NCI-H524 treated with DMSO at 0.1 percent for 48 hours (cell line): ENCODE data around the gene SAMD1.
"Not testable (repeated sequence)": the region's sequence is repeated elsewhere in the genome, so short reads cannot be mapped to it uniquely, and the experiment has no call there.

Experiments
- DNase-seq: peaks from one replicate; lab custom pipeline; 2025; lab: John Stamatoyannopoulos, UW

The SAMD1 gene

DNA sequence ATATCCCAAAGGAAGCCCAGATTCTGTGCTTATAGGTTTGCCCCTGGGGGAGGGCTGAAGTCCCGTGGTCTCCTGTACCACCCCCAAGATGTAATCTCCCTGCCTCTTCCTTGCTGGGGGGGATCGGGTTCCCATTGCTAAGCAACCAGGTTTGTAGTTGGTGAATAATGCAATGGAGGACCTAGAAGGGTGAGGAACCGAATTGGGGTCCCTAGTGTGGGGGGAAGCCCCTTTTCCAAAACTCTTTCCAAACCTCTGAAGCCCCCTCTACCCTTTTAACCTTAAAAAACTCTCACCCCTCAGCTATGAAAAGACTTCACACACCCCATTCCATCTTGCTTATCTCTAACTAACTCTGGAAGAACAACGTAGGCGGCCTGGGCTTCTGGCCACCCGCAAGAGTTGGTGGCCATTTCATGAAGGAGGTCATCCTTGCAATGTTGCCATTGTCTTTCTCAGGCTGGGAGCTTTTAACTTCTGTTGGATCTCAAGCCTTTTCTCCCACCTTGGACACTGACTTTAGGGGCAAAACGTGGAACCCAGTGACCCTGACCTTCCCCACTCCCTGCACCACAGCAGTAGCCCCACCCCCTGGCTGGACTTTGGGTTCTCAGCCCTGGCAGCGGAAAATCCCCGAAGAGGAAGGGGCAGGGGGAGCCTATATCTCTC, 29.3 kb downstream of the SAMD1 start:
- DNase-seq: no peak

- DNase-seq: no peak
These were observed 30.8 kb downstream of the SAMD1 start for GRCh38 chr19:14059652-14060155.

- DNase-seq: no peak
These were observed 31.5 kb downstream of the SAMD1 start for GRCh38 chr19:14059093-14059480.

DNA sequence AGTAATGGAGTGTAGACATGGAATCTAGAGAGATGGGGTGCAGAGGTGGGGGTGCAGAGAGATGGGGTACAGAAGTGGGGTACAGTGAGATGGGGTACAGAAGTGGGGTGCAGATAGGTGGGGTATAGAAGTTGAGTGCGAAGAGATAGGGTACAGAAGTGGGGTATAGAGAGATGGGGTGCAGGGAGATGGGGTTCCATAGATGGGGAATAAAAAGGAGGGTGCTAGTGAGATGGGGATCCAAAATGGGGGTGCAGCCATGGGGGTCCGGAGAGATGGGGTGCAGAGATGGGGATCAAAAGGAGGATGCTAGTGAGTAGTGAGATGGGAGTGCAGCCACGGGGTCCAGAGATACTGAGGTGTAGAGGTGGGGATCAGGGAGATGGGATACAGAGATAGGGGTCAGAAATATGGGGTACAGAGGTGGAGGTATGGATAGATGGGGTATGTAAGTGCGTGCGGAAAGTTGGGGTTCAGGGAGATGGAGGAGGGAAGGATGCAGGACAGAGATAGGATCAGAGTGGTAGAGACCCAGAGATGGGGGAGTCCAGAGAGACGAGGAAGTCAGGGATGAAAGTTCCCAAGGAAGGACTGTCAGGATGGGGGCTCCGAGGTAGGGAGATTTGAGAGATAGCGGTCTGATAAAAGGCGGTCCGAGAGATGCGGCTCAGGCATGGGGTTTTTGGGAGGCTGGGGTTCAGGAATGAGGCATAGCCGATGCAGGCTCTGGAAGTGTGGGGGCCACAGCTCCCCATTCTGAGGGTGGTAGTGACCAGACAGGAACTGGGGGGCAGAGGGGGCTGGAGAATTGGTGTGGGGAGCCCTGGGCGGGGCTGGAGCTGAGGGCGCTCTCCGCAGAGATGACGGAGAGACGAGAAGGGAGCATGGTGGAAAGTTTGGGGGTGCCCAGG, 32.1 kb downstream of the SAMD1 start:
- DNase-seq: no peak

- DNase-seq: no peak
These were observed 33.7 kb downstream of the SAMD1 start for GRCh38 chr19:14056741-14057356.

- no peak for DNase-seq
These were observed 34.4 kb downstream of the SAMD1 start for GRCh38 chr19:14056069-14056666.

GRCh38 chr19:14055396-14055795, 35.2 kb downstream of the SAMD1 start:
- DNase-seq: no peak

DNA sequence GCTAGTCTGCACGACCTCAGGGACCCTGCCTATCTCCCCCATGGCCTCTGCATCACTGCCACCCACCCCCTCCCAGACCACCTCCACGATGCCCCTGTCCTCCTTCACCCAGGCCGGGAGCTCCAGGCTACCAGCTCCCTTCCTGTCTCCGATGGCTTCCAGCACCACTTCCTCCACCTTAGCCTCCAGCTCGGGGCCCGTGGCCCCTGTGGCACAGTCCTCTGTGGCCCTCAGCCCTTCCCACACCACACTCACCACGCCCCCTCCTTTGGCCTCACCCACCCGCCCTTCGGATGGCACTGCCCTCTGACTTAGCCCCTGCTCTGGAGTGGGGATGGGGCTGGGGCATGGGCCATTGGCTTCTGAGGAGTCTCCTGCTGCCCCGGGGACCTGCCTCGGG, 35.8 kb downstream of the SAMD1 start:
- no peak for DNase-seq

DNA sequence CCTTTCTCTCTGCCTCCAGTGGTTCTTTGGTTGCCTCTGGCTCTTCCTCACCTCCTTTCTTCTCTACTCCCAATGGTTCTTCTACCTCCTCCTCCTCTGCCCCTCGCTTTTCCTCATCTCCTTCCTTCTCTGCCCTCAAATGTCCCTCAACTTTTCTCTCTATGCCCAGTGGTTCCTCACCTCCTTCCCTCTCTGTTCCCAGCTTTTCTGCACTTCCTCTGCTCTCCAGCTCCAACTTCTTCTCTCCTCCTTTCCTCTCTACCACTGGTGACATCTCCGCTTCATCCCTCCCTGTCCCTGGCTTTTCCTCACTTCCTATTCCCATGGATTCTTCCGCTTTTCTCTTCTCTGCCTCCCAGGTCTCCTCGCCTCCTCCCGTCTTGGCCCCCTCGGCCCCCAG, 36.5 kb downstream of the SAMD1 start:
- DNase-seq: no peak

GRCh38 chr19:14053500-14053899, 37.1 kb downstream of the SAMD1 start:
- DNase-seq: no peak

DNA sequence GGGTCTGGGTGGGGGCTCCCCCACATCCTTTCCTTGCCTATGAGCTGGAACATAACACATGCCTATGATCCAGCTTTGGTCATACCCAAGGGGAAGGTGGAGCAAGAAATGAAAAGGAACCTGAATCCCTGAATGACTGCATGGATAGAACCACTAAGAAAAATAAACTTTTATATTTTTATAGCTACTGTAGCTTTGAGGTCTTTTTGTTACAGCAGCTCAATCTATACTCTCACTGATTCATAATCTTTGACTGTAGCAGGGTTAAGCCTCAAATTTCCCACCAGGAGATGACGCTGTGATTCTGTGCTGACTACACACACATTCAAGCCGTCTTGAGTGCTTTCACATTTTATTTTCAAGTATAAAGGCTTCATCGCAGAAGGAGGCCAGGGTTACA, 37.5 kb downstream of the SAMD1 start:
- no peak for DNase-seq

GRCh38 chr19:14052470-14052869, 38.1 kb downstream of the SAMD1 start:
- DNase-seq: no peak

DNA sequence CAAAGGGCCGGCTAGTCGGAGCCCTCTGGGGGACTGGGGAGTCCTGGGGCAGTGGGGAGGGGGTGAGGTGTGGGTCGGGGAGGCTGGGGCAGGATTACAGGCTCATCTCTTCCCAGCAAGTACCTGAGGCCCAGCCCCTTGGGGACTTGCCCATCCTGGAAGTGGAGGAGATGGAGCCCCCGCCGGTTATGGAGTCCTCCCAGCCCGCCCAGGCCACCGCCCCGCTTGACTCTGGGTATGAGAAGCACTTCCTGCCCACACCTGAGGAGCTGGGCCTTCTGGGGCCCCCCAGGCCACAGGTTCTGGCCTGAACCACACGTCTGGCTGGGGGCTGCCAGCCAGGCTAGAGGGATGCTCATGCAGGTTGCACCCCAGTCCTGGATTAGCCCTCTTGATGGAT, 38.6 kb downstream of the SAMD1 start:
- no peak for DNase-seq

DNA sequence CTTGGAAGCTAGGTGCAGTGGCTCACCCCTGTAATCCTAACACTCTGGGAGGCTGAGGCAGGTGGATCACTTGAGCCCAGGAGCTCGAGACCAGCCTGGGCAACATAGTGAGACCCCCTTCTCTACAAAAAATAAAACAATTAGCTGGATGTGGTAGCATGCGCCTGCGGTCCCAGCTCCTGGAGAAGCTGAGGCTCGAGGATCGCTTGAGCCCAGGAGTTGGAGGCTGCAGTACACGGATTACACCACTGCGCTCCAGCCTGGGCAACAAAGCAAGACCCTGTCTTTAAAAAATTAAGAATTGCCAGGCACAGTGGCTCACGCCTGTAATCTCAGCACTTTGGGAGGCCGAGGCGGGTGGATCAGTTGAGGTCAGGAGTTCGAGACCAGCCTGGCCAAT, 39.6 kb downstream of the SAMD1 start:
- DNase-seq: not testable (repeated sequence)

- DNase-seq: no peak
These were observed 40.0 kb downstream of the SAMD1 start for GRCh38 chr19:14050512-14050911.

DNA sequence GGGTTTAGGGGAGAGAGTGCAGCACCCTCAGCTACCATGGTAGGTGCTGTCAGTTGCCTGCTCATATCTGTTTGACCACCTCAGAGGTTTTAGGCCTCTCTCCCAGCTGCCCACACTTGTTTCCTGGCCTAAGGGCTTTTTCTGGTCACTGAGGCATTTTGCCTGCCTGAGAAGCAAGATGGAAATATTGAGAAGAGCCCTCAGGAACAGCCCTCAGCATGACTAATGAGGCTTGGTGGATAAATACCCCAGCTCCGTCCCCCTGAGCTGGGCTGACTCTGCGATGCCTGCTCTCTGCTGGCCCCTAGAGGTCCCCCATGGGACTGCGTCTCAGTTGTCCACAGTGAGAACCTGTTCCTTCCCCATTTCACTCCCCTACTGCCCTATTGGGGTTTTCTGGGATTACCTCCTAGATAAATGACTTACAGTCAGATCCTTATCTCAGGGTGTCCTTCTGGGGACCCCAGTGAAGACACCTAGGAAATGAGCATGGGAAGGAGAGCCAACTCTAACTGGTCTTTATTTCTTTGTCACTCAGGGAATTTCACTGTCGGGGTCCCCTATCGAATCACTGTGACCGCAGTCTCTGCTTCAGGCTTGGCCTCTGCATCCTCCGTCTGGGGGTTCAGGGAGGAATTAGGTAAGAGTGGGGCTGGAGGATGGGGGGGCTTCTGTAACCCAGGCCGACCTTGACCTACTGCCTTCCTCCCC, 42.0 kb downstream of the SAMD1 start:
- DNase-seq: no peak

DNA sequence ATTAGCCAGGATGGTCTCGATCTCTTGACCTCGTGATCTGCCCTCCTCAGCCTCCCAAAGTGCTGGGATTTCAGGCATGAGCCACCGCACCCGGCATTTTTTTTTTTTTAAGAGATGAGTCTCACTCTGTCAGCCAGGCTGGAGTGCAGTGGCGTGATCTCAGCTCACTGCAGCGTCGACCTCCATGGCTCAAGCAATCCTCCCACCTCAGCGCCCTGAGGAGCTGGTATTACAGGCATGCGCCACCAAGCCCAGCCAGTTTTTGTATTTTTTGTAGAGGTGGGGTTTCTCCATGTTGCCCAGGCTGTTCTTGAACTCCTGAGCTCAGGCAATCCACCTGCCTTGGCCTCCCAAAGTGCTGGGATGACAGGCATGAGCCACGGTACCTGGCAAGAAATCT, 42.7 kb downstream of the SAMD1 start:
- DNase-seq: not testable (repeated sequence)

GRCh38 chr19:14042659-14043608, 47.6 kb downstream of the SAMD1 start:
- not testable (repeated sequence) for DNase-seq

DNA sequence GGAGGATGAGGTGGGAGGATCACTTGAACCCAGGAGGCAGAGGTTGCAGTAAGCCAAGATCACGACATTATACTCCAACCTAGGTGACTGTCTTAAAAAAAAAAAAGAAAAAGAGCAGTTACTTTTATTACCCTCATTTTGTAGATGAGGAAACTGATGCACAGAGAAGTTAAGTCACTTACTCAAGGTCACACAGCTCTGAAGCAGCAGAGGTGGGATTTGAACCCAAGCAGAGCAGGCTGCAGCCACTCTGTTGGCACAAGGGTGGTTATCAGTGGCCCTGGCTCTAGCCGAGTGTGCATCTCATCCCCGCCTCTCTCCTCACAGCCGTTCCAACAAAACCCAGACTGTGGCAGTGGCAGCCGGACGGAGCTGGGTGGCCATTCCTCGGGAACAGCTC, 51.4 kb downstream of the SAMD1 start:
- no peak for DNase-seq
